Natural killer cell (primary cell): Measurements from ENCODE around the gene SPRED1. TPM values are rescaled to one million over a fixed set of nuclear protein-coding genes. Genes with fewer than 3 reads are reported as not detected.

Source experiments
- ATAC-seq, 3 donors: fragments of 150-1000 bp in 2 of 3; fragments of 200-7000 bp in 1 of 3; cut with Tn5 transposase; 1 replicate in 1 of 3; 2 replicates in 2 of 3; pipeline ENCODE4 v1.10.0; 2021; ENCODE audit warnings: mild to moderate bottlenecking in 2 of 3, moderate library complexity in 2 of 3
- DNase-seq, 2 donors: peaks; one replicate each; pipeline versions ENCODE4 v3.0.0 to v3.0.0-alpha.2; 2013 to 2021; ENCODE audit warnings: mixed read lengths in 1 of 2
- H3K27ac ChIP-seq: one replicate; pipeline ENCODE4 v1.5.1; 2013; ENCODE audit warnings: mild to moderate bottlenecking, low read length
- H3K27me3 ChIP-seq: one replicate; pipeline ENCODE4 v1.6.1; 2013; ENCODE audit warnings: low read length; ENCODE audit not compliant: control insufficient read depth, insufficient read depth
- H3K36me3 ChIP-seq: one replicate; pipeline ENCODE4 v1.6.1; 2013; ENCODE audit warnings: low read length; ENCODE audit not compliant: control insufficient read depth, insufficient read depth
- H3K4me1 ChIP-seq: one replicate; pipeline ENCODE4 v1.6.1; 2013; ENCODE audit warnings: low read length; ENCODE audit not compliant: control insufficient read depth, insufficient read depth
- H3K4me3 ChIP-seq: one replicate; pipeline ENCODE4 v1.5.1; 2013; ENCODE audit warnings: low read length
- H3K9me3 ChIP-seq: one replicate; pipeline ENCODE4 v1.6.1; 2013; ENCODE audit warnings: low read length; ENCODE audit not compliant: control insufficient read depth, insufficient read depth
- H3K27ac Mint-ChIP-seq, 2 donors: one replicate each; pipeline ENCODE4 v1.8.0; 2022; ENCODE audit warnings: mild to moderate bottlenecking in 2 of 2, mixed read lengths in 2 of 2, moderate library complexity in 1 of 2
- H3K27me3 Mint-ChIP-seq, 2 donors: one replicate each; pipeline ENCODE4 v1.8.0; 2022; ENCODE audit warnings: low read depth in 2 of 2, mixed read lengths in 2 of 2
- H3K36me3 Mint-ChIP-seq: one replicate; pipeline ENCODE4 v1.8.0; 2022; ENCODE audit warnings: mixed read lengths
- H3K4me1 Mint-ChIP-seq, 2 donors: one replicate each; pipeline ENCODE4 v1.8.0; 2022; ENCODE audit warnings: mixed read lengths in 2 of 2
- H3K4me3 Mint-ChIP-seq: one replicate; pipeline ENCODE4 v1.8.0; 2022; ENCODE audit warnings: mild to moderate bottlenecking, moderate library complexity, mixed read lengths
- H3K9me3 Mint-ChIP-seq, 2 donors: one replicate each; pipeline ENCODE4 v1.8.0; 2022; ENCODE audit warnings: mixed read lengths in 2 of 2
- CTCF ChIP-seq: fragments of 200-600 bp; IDR thresholded peaks from one replicate; pipeline ENCODE4 v1.8.0; 2022; ENCODE audit warnings: antibody characterized with exemption
- WGBS: methylation state at CpG from one replicate; pipeline ENCODE4 v1.1.7; 2013; ENCODE audit warnings: missing lambda C conversion rate; ENCODE audit not compliant: insufficient coverage; 5-methylcytosine and 5-hydroxymethylcytosine counted together
- intact Hi-C: fragments of 100-400 bp; cut with micrococcal nuclease; formaldehyde crosslinking; loops from one replicate; pipeline ENCODE4 v1.14.2; 2022
- total RNA-seq, 4 donors: library from RNA; stranded (reverse); fragments of 120-200 nt in 1 of 4; gene quantifications; one replicate each; pipeline versions ENCODE4 v1.2.3 to v1.2.4, GENCODE V29; 2013 to 2022

Gene SPRED1
- total RNA-seq, 3 donors from 2014 or later (not counting 1 experiment from before 2014, with no cell fraction given), result 1.1 to 2.0 (median 1.5) TPM

DNA sequence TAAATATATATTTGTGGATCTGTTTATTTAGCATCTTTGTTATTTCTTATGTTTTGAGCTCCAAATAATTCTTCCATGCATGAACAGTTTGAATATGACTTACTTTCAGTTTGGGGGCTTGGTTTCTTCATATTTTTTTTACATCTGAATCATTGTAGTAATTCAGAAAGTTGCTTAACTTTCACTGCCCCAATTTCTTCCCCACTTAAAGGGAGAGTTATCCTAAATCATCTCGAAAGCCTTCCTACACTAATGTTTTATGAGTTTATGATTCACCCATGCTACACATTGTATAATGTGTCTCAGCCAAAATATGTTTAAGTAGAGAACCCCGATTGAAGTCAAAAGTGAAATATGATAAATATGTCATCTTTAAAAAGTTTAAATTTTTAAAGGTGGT, 47.8 kb downstream of the SPRED1 start:
- Histone ChIP-seq H3K9me3 (no peaks in the 10 kb centered on the region), H3K27me3 (no peaks in the 10 kb centered on the region)
- 78% methylated on average over 1 of the region's 2 CpGs for WGBS

DNA sequence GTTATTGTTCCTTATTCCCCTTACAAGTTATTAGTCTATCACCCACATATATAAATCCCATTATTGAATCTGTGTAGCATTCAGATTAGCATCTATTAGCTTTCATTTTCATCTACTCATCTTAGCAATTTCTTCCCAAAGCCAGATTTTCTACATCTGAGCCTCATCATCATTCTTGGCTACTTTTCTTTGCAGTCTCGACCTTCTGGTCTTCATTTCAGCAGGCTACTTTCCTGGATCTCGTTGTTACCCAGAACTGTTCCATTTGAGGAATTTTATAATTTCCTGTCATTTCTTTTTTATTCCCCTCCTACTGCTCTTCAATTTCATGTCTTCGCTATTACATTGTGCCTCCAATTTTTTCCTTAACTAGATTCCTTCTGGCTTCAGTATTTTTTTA, 51.8 kb downstream of the SPRED1 start:
- Mint-ChIP-seq H3K4me3 (no peak overlapping the region), H3K27me3 (no peaks in the 10 kb centered on the region), H3K27ac (no peak overlapping the region), H3K4me1 (peaks cover 20 to 28% of the 10 kb centered on the region in 2 donors), H3K36me3 (no peaks in the 10 kb centered on the region), H3K9me3 (no peaks in the 10 kb centered on the region)
- Histone ChIP-seq H3K9me3 (no peaks in the 10 kb centered on the region), H3K27me3 (no peaks in the 10 kb centered on the region), H3K36me3 (no peaks in the 10 kb centered on the region), H3K4me3 (no peak overlapping the region), H3K4me1 (no peaks in the 10 kb centered on the region), H3K27ac (no peak overlapping the region)
- no peak for ATAC-seq
- no peak for TF ChIP-seq CTCF
- DNase-seq, result no peak
- WGBS, result 91% methylated on average over 3 of the region's 3 CpGs
- intact Hi-C loops, result no loop called here

More for the DNA sequence above, 47.8 kb downstream of the SPRED1 start:
- Histone ChIP-seq H3K27ac (no peak overlapping the region), H3K36me3 (no peaks in the 10 kb centered on the region), H3K4me3 (no peak overlapping the region), H3K4me1 (no peaks in the 10 kb centered on the region)
- H3K4me1 Mint-ChIP-seq, result peaks cover 7 to 9% of the 10 kb centered on the region in 2 donors
- TF ChIP-seq CTCF, result no peak
- H3K27ac Mint-ChIP-seq, result no peak overlapping the region
- no peak for ATAC-seq
- no peaks in the 10 kb centered on the region for H3K36me3 Mint-ChIP-seq
- no peaks in the 10 kb centered on the region for H3K9me3 Mint-ChIP-seq
- H3K4me3 Mint-ChIP-seq, result no peak overlapping the region
- intact Hi-C loops, result no loop called here
- DNase-seq, result no peak
- no peaks in the 10 kb centered on the region for H3K27me3 Mint-ChIP-seq

- WGBS, result 79% methylated on average over 2 of the region's 2 CpGs
- no peak overlapping the region for H3K4me3 ChIP-seq
- peak in 2 of 3 donors; percentile 21 to 24 for ATAC-seq
- H3K27ac Mint-ChIP-seq, result no peak overlapping the region
- intact Hi-C loops, result loop anchor here (5.0 kb wide), 1 partner anchor 55 kb away; the partner anchor contains the start of gene SPRED1
- no peaks in the 10 kb centered on the region for H3K36me3 Mint-ChIP-seq
- peaks cover 20 to 28% of the 10 kb centered on the region in 2 donors for H3K4me1 Mint-ChIP-seq
- no peaks in the 10 kb centered on the region for H3K27me3 ChIP-seq
- H3K36me3 ChIP-seq, result no peaks in the 10 kb centered on the region
- no peaks in the 10 kb centered on the region for H3K4me1 ChIP-seq
- no peaks in the 10 kb centered on the region for H3K27me3 Mint-ChIP-seq
- no peaks in the 10 kb centered on the region for H3K9me3 Mint-ChIP-seq
- peak in 1 of 2 donors; percentile 1 for DNase-seq
- no peak overlapping the region for H3K4me3 Mint-ChIP-seq
- no peaks in the 10 kb centered on the region for H3K9me3 ChIP-seq
- no peak overlapping the region for H3K27ac ChIP-seq
- TF ChIP-seq CTCF, result no peak
Measured at GRCh38 chr15:38307251-38307650, 54.6 kb downstream of the SPRED1 start.
